Activated T-cell treated with anti-CD3 and anti-CD28 coated beads, Interleukin-2, amount 50 U/mL, for 72 hours (primary cell): Measurements from ENCODE around the gene LATS1. TPM values are rescaled to one million over a fixed set of nuclear protein-coding genes. Genes with fewer than 3 reads are reported as not detected.
"Not testable (repeated sequence)": the region's sequence is repeated elsewhere in the genome, so short reads cannot be mapped to it uniquely, and the experiment has no call there.

Source experiments
- ATAC-seq, 2 donors: fragments of 150-1000 bp; cut with Tn5 transposase; replicated peaks in 1 of 2; 2 replicates each; pipeline ENCODE4 v1.10.0; 2021; ENCODE audit warnings: moderate library complexity in 2 of 2, mild to moderate bottlenecking in 1 of 2
- DNase-seq, 2 donors: peaks; one replicate each; pipeline ENCODE4 v3.0.0; 2021 to 2022; ENCODE audit warnings: mixed read lengths in 1 of 2
- H3K27ac Mint-ChIP-seq: one replicate; pipeline ENCODE4 v1.8.0; 2022; ENCODE audit warnings: mild to moderate bottlenecking, moderate library complexity, mixed read lengths
- H3K27me3 Mint-ChIP-seq: one replicate; pipeline ENCODE4 v1.8.0; 2022; ENCODE audit warnings: low read depth, mixed read lengths
- H3K36me3 Mint-ChIP-seq, 2 donors: one replicate each; pipeline ENCODE4 v1.8.0; 2022; ENCODE audit warnings: mixed read lengths in 2 of 2, mild to moderate bottlenecking in 1 of 2; ENCODE audit not compliant: insufficient read depth in 2 of 2
- H3K4me1 Mint-ChIP-seq: one replicate; pipeline ENCODE4 v1.8.0; 2022; ENCODE audit warnings: low read depth, mixed read lengths
- H3K4me3 Mint-ChIP-seq, 2 donors: one replicate each; pipeline ENCODE4 v1.8.0; 2022; ENCODE audit warnings: mild to moderate bottlenecking in 2 of 2, mixed read lengths in 2 of 2, moderate library complexity in 2 of 2
- H3K9me3 Mint-ChIP-seq, 2 donors: one replicate each; pipeline ENCODE4 v1.8.0; 2022; ENCODE audit warnings: mixed read lengths in 2 of 2
- total RNA-seq, 2 donors: library from RNA; stranded (reverse); gene quantifications; one replicate each; pipeline ENCODE4 v1.2.3, GENCODE V29; 2022

The LATS1 gene
- total RNA-seq, 2 donors from 2014 or later, result 24.0 to 24.6 TPM

DNA sequence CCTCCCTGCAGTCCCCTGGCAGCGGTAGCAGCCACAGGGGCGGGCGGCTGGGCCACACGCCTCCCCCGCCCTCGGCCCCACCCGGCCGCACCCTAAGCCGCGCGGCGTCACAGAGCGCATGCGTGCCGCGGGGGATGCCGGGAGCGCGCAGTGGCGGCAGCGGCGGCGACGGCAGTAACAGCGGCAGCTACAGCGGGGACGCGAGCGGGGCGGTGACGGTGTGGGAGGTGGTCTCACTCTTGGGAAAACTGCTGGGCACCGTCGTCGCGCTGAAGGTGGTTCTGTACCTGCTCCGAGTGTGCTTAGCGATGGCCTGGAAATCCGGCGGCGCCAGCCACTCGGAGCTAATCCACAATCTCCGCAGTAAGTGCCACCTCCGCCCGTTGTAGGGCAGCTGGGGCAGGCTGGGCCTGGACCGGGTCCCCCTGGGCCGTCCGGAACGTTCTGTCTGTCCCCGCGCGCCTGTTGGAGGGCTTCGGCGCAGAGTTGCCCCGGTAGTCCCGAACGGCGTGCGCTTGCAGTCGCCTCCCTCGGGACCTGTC is 31.8 kb upstream of the LATS1 start, which contains the start of gene PCMT1:
Gene PCMT1 (plus strand): TSS at position 148 of the 542 bp plus-strand sequence. CDS start 161 bp downstream, at position 309.
- Mint-ChIP-seq H3K4me1 (peaks cover 66% of the 10 kb centered on the region), H3K36me3 (peaks cover 2 to 3% of the 10 kb centered on the region in 2 donors), H3K4me3 (peak within 1 kb of the TSS; percentile 92 to 94), H3K27me3 (no peaks in the 10 kb centered on the region), H3K27ac (peak within 1 kb of the TSS; percentile 87), H3K9me3 (peaks cover 0 to 1% of the 10 kb centered on the region in 2 donors)
- DNase-seq (peak; percentile 92 to 97), ATAC-seq (peak; percentile 88 to 90)

DNA sequence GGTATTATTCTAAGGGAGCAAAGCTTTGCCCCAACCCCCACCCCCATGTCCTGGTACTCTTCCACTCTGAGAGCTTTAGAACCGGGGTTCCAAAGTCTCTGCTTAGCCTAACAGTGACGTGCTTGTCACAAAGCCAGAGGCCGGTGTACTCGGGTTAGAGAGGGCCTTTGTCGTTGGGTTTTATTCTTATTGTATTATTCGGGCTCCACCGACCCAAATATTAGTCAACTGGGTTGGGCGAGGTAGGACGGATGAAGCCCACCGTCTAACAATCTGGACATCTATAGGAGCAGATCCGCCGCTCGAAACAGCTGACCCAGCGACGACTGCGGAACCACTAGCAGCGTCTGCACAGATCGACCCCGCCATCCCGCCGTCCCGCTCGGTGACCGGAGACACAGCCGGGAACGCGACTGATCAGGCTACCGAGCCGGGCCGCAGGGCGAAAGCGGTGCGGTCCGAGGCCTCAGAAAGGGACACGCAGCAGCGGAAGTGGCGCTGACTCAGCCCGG is 31.2 kb upstream of the LATS1 start:
- ATAC-seq, result peak in 1 of 2 donors; percentile 3
- not testable (repeated sequence) for DNase-seq, H3K36me3 Mint-ChIP-seq, H3K27me3 Mint-ChIP-seq, H3K9me3 Mint-ChIP-seq
- Mint-ChIP-seq H3K4me3 (peak overlapping the region; percentile 92 to 94), H3K27ac (peak overlapping the region; percentile 82), H3K4me1 (peaks cover 66% of the 10 kb centered on the region)

DNA sequence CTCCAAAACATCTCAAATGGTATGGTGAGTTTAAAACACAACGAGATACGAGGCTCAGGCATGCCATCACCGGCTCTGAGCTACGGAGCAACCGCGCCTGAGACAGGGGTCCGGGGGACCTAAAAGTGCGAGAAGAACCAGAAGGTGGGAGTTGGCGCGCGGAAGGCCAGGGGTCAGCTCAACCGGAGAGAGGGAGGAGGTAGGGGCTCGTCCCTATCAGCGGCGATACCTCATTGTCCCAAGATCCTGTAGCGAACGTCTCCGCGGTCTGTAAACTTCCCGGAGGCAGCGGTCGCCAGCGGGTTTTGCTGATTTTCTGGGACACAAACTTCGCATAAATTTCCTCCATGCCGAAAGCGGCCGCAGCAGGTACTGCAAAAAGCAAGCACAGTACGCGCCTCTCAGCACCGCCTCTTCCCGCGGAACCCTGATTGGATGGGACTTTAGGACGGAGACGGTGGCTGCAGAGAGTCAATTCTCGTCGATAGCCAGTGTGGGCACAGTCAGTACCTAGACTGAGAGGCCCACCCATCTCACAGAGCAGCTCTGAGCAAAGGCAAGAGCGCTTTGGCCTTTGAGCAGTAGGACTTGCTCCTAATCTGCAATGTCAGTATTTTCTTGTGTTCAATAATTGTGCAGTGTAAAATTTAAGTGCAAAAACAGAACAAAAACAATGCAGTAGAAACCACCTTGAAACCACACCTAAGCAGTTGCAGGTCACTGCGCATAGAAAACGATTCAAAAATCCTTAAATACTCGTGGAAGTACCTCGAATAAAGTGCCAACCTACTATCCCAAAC is 28.4 kb upstream of the LATS1 start, which contains the start of gene NUP43:
Gene NUP43 (minus strand): TSS at position 383 of the 800 bp plus-strand sequence. CDS start 34 bp downstream, at position 349.
- Mint-ChIP-seq H3K27ac (peak within 1 kb of the TSS; percentile 99), H3K27me3 (no peaks in the 10 kb centered on the region), H3K36me3 (peaks cover 2 to 11% of the 10 kb centered on the region in 2 donors), H3K4me3 (peak within 1 kb of the TSS; percentile 99 to 100), H3K4me1 (peaks cover 46% of the 10 kb centered on the region), H3K9me3 (peaks cover 0 to 1% of the 10 kb centered on the region in 2 donors)
- DNase-seq (peak; percentile 91 to 96), ATAC-seq (peak; percentile 68 to 76)

DNA sequence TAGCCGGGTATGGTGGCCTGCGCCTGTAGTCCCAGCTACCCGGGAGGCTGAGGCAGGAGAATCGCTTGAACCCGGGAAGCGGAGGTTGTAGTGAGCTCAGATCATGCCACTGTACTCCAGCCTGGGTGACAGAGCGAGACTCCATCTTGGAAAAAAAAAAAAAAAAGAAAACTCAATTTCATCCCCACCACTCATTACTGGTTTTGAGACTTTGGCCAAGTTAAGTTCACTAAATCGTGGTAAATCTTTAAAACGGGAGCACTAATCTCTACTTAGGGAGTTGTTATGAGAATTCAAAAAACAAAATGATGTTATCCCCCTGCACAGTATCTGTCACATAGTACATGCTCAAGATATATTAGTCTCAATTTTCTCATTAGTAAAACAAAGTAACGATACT is 27.4 kb upstream of the LATS1 start:
- peaks cover 3 to 19% of the 10 kb centered on the region in 2 donors for H3K36me3 Mint-ChIP-seq
- H3K4me1 Mint-ChIP-seq, result peaks cover 37% of the 10 kb centered on the region
- H3K27ac Mint-ChIP-seq, result peak overlapping the region; percentile 99
- H3K4me3 Mint-ChIP-seq, result peak overlapping the region; percentile 99 to 100
- not testable (repeated sequence) for H3K9me3 Mint-ChIP-seq, H3K27me3 Mint-ChIP-seq, ATAC-seq, DNase-seq

DNA sequence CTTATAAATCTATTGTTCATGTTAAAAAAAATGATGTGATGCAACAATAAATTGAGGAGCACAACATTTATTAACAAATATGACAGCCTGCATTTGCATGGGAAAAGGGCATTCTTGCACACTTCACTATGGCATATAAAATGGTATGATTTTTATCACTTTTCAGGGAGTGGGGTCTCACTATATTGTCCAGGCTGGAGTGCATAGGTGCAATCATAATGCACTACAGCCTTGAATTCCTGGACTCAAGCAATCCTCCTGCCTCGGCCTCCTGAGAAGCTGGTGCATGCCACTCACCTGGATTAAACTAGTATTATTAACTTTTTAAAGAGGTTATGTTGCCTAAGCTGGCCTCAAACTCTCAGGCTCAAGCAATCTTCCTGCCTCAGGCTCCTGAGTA is 17.0 kb upstream of the LATS1 start:
- Mint-ChIP-seq H3K36me3 (peaks cover 5 to 31% of the 10 kb centered on the region in 2 donors), H3K4me3 (no peak overlapping the region), H3K4me1 (no peaks in the 10 kb centered on the region), H3K9me3 (no peaks in the 10 kb centered on the region), H3K27me3 (no peaks in the 10 kb centered on the region), H3K27ac (no peak overlapping the region)
- DNase-seq, result no peak
- no peak for ATAC-seq

DNA sequence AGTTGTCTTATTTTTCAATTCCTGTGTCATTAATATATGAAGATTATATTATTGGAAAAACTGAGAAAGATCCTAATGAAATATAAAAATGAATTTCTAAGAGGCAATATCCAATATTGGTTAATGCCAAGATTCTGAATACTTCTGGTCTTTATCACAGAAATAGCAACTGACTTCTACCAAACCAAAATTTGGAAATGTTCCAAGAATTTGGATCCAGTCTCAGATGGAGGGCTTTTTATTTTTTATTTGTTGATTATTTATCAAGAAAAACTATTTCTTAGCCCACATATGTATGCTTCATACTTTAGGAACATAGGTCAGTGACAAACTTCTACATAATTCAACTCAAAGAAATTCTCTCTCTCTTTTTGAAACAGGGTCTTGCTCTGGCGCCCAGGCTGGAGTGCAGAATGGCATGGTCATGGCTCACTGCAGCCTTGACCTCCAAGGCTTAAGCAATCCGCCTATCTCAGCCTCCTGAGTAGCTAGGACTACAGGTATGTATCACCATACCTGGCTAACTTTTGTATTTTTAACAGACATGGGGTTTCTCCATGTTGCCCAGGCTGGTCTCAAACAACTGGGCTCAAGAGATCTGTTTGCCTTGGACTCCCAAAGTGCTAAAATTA is 15.3 kb upstream of the LATS1 start:
- no peaks in the 10 kb centered on the region for H3K27me3 Mint-ChIP-seq
- no peaks in the 10 kb centered on the region for H3K9me3 Mint-ChIP-seq
- no peak overlapping the region for H3K4me3 Mint-ChIP-seq
- peaks cover 15% of the 10 kb centered on the region for H3K4me1 Mint-ChIP-seq
- ATAC-seq, result no peak
- no peak overlapping the region for H3K27ac Mint-ChIP-seq
- no peak for DNase-seq
- peaks cover 2 to 28% of the 10 kb centered on the region in 2 donors for H3K36me3 Mint-ChIP-seq

DNA sequence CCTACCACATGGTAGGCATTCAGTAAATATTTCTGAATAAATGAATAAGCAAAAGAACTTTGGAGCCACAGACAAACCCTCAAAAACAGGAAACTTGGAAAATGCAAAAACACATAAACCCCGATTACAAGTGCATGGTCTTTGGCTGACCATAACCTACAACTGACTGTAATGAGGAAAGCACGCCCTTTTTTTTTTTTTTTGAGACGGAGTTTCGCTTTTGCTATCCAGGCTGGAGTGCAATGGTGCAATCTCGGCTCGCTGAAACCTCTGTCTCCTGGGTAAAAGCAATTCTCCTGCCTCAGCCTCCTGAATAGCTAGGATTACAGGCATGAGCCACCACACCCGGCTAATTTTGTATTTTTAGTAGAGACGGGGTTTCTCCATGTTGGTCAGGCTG is 11.9 kb upstream of the LATS1 start:
- Mint-ChIP-seq H3K27me3 (no peaks in the 10 kb centered on the region), H3K9me3 (no peaks in the 10 kb centered on the region), H3K36me3 (peaks cover 2 to 33% of the 10 kb centered on the region in 2 donors), H3K4me3 (no peak overlapping the region), H3K27ac (no peak overlapping the region), H3K4me1 (peaks cover 16% of the 10 kb centered on the region)
- no peak for ATAC-seq
- no peak for DNase-seq

DNA sequence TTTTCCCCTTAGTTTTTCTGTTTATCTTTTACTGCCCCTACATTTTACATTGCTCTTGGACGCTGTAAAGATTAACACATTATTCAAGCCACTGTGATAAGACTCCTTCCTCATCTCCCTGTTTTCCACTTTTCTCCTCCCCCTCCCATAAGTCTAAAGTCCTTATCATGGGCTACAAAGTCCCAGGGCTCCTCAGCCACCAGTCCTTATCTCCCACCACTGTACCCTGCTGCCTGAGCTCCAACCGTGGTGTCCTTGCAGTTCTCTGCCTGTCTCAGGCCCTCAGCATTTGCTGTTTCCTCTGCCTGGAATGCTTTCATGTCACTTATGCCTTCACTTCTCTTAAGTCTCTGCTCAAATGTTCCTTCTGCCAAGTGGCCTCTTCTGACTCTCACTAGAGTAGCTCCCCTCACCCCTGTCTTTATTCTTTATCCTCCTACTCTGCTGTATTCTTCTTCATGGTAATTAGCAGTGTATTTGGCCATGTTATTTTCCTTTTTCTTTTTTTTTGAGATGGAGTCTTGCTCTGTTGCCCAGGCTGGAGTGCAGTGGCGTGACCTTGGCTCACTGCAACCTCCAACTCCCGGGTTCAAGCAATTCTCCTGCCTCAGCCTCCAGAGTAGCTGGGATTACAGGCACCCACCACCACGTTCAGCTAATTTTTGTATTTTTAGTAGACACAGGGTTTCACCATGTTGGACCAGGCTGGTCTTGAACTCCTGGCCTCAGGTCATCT is 10.8 kb upstream of the LATS1 start:
- peak overlapping the region; percentile 57 for H3K27ac Mint-ChIP-seq

DNA sequence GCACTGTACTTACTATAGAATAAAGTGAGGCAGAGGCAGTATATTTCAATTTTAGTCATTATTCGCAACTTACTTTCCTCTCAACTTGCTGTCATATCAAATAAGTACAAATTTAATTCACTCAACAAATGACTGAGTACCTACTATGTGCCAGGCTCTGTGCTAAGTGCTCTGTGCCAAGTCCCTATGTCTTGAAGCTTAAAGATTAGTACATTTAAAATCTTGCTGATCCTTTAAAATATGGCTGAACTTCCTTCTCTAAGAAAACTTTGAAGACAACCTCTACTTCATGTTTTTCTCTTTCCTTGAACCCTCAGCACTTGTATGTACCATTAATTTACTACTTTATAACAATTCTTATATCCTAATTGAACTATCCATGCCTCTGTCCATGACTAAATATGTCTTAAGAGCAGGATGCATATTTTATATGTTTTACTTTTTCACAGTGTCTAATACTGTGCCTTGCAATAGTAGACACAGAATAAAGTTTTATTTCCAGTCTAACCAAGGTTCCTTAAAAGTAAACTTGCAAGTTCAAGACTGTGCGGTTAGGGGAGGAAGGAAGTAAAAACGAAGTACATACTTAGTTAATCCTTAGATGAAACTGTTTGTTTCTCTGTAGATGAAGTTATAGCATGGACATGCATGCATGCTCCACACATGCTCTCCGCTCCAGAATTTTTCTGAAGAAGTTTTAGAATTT is 10.0 kb upstream of the LATS1 start:
- Mint-ChIP-seq H3K27ac (peak overlapping the region; percentile 57), H3K4me1 (peaks cover 16% of the 10 kb centered on the region), H3K36me3 (peaks cover 2 to 37% of the 10 kb centered on the region in 2 donors), H3K27me3 (no peaks in the 10 kb centered on the region), H3K4me3 (no peak overlapping the region), H3K9me3 (no peaks in the 10 kb centered on the region)
- ATAC-seq, result no peak
- DNase-seq, result no peak

More for the DNA sequence above, 10.8 kb upstream of the LATS1 start:
- Mint-ChIP-seq H3K36me3 (peaks cover 2 to 37% of the 10 kb centered on the region in 2 donors), H3K9me3 (no peaks in the 10 kb centered on the region), H3K4me3 (no peak overlapping the region), H3K4me1 (peaks cover 16% of the 10 kb centered on the region), H3K27me3 (no peaks in the 10 kb centered on the region)
- no peak for DNase-seq
- no peak for ATAC-seq

DNA sequence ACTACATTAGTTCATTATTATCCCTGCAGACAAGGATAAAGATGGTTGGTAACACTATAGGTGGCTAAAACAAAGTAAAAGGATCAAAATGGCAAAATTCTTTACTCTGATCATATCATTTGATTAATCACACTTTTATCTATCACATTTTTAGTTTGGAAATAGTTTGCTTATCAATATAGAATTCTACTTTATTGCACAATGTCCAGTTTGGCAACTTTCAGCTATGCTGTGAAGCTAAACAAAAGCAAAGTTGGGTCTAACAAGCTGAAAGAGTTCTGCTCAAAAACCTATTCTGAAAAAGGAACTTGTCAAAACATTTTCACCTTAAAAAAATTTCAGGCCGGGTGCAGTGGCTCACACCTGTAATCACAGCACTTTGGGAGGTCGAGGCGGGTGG is 7.9 kb upstream of the LATS1 start:
- peaks cover 2 to 32% of the 10 kb centered on the region in 2 donors for H3K36me3 Mint-ChIP-seq
- H3K9me3 Mint-ChIP-seq, result no peaks in the 10 kb centered on the region
- no peaks in the 10 kb centered on the region for H3K27me3 Mint-ChIP-seq
- H3K27ac Mint-ChIP-seq, result no peak overlapping the region
- H3K4me3 Mint-ChIP-seq, result no peak overlapping the region
- no peak for DNase-seq
- ATAC-seq, result no peak
- peaks cover 16% of the 10 kb centered on the region for H3K4me1 Mint-ChIP-seq

DNA sequence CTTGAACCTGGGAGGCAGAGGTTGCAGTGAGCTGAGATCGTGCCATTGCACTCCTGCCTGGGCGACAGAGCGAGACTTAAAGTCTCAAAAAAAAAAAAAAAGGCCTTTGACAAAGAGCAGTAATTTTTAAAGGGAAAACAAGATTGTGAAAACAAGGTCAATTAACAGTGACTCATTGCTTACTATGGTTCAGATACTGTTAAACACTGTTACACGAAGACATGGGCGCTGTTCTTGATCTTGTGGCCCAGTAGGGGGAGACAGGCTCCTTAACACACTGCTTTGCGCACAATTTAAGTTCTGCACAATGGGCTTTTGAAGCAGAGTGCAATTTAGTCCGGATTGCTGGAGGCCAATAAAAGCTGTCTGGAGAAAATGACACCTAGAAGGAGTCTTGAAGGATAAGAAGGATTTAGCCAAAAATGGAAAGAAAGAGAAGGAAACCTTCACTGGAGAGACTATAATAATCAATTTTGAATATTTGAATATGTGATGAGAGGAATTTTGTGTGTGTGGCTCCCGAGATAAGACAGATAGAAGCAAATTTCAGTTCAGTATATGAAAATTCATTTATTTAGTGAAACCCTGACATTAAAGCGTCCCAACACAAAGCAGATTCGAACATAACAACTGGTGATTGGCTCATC is 6.0 kb upstream of the LATS1 start:
- H3K4me1 Mint-ChIP-seq, result peaks cover 7% of the 10 kb centered on the region
- no peaks in the 10 kb centered on the region for H3K27me3 Mint-ChIP-seq
- peaks cover 2 to 22% of the 10 kb centered on the region in 2 donors for H3K36me3 Mint-ChIP-seq
- peak; percentile 47 to 50 for DNase-seq
- H3K27ac Mint-ChIP-seq, result no peak overlapping the region
- no peaks in the 10 kb centered on the region for H3K9me3 Mint-ChIP-seq
- peak; percentile 88 to 90 for ATAC-seq
- no peak overlapping the region for H3K4me3 Mint-ChIP-seq

DNA sequence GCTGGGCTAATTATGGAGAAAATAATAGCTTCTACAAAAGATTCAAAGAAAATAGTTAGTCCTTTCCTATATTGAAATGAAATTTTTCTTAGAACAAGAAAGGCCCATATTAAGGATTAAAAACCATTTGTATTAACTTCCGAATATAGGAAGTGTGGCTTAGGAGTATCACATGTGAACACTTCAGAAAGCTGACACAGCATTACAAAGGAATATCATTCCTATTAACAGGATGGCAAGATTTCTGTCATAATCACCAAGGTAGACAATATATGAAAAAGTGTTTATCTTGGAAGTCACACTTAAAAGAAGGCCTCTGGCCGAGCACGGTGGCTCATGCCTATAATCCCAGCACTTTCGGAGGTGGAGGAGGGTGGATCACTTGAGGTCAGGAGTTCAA is 5.4 kb upstream of the LATS1 start:
- Mint-ChIP-seq H3K27me3 (no peaks in the 10 kb centered on the region), H3K27ac (no peak overlapping the region), H3K9me3 (no peaks in the 10 kb centered on the region), H3K4me1 (peaks cover 1% of the 10 kb centered on the region), H3K36me3 (peaks cover 2 to 19% of the 10 kb centered on the region in 2 donors), H3K4me3 (no peak overlapping the region)
- ATAC-seq (no peak), DNase-seq (no peak)
